ENCODE data around the gene SREBF1.

Gene SREBF1

DNA sequence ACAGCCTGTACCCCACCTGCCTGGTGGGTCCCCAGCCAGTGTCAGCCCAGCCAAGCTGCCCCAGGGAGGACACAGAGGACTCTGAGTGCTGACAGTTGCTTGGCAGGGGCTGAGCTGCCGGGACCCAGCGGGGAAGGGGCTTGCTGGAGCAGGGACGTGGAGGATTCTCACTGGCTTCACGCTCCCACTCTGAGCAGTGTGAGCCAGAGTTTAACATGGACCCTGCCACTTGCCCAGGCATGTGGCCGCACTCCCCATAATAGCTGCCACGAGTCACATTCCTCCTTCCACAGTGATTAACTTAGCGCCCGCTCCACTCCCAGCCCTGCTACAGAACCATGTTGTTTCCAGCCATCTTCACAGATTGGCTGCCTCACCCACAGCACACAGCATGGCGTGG lies 31.2 kb downstream of the SREBF1 start:
- Histone ChIP-seq H3K27ac (no peak overlapping the region), H3K36me3 (peaks cover 79% of the 10 kb centered on the region)
- TF ChIP-seq, protein P1, sequence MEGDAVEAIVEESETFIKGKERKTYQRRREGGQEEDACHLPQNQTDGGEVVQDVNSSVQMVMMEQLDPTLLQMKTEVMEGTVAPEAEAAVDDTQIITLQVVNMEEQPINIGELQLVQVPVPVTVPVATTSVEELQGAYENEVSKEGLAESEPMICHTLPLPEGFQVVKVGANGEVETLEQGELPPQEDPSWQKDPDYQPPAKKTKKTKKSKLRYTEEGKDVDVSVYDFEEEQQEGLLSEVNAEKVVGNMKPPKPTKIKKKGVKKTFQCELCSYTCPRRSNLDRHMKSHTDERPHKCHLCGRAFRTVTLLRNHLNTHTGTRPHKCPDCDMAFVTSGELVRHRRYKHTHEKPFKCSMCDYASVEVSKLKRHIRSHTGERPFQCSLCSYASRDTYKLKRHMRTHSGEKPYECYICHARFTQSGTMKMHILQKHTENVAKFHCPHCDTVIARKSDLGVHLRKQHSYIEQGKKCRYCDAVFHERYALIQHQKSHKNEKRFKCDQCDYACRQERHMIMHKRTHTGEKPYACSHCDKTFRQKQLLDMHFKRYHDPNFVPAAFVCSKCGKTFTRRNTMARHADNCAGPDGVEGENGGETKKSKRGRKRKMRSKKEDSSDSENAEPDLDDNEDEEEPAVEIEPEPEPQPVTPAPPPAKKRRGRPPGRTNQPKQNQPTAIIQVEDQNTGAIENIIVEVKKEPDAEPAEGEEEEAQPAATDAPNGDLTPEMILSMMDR (IDR thresholded peaks at IDR 0.05; ENCODE audit: low read depth, low read length) = no peak

DNA sequence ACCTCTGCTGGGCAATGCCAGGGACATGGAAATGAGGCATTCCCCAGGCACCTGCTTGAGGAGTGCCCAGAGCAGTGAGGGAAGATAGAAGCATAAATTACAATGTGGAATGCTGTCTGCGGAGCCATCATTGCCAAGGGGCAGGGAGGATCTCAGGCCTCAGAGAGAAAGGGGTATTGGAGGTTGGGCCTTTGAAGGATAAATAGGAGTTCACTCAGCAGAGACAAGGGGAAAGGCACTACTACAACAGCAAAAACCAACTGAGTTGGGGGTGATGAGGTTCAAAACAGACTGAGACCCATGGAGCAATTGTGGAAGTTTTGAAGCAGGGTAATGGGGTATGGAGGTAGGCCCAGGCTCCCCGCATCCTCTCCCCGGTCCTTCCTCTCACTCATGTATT lies 32.8 kb downstream of the SREBF1 start:
- TF ChIP-seq, protein P1 (IDR thresholded peaks at IDR 0.05; ENCODE audit: low read depth, low read length) = no peak
- no peak overlapping the region for H3K4me3 ChIP-seq (ENCODE audit: low read depth, low read length)

More for the DNA sequence above, 31.2 kb downstream of the SREBF1 start:
- H3K4me3 ChIP-seq (ENCODE audit: low read depth, low read length) = no peak overlapping the region
- no peak for DNase-seq
- no peaks in the 10 kb centered on the region for H3K27me3 ChIP-seq (ENCODE audit: insufficient read depth, low read depth, severe bottlenecking)
- no peaks in the 10 kb centered on the region for H3K9me3 ChIP-seq (ENCODE audit: severe bottlenecking)

DNA sequence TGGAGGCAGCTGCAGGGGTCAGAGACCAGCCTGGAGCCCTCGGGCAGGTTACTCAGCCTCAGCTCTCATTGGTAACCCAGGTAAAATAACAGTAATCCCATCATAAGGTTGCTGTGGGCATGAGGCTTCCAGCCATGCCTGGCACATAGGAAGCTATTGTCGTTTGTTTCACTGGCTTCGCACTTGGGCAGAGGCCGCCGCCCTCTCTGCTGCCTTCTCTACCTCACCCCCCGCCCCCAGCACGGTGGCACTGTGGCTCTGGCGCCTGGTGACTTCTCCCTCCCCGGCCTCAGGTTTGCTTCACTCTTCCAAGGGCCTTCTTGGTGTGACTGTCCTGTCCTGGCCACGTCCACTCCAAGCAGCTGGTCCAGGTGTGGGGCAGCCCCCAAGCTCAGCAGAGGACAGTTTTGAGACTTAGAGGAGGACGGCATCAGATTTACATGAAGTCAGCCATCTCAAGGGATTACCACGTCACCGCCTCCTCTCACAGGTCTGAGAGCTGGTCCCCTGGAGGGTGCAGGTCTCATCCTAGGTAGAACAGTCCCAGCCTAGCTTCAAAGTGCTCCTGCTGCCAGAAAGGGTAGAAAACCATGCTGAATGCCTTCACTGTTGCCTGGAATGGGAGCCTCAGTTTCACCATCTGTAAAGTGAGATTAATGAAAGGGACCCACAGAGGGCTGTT lies 34.8 kb downstream of the SREBF1 start:
- no peaks in the 10 kb centered on the region for H3K9me3 ChIP-seq (ENCODE audit: severe bottlenecking)
- H3K36me3 ChIP-seq = peaks cover 88% of the 10 kb centered on the region
- DNase-seq = no peak
- no peak overlapping the region for H3K27ac ChIP-seq
- H3K27me3 ChIP-seq (ENCODE audit: insufficient read depth, low read depth, severe bottlenecking) = no peaks in the 10 kb centered on the region
- TF ChIP-seq, protein P1 (IDR thresholded peaks at IDR 0.05; ENCODE audit: low read depth, low read length) = no peak
- no peak overlapping the region for H3K4me3 ChIP-seq (ENCODE audit: low read depth, low read length)

More for the DNA sequence above, 32.8 kb downstream of the SREBF1 start:
- Histone ChIP-seq H3K27ac (no peak overlapping the region), H3K27me3 (ENCODE audit: insufficient read depth, low read depth, severe bottlenecking) (no peaks in the 10 kb centered on the region), H3K36me3 (peaks cover 82% of the 10 kb centered on the region), H3K9me3 (ENCODE audit: severe bottlenecking) (no peaks in the 10 kb centered on the region)
- DNase-seq = no peak

DNA sequence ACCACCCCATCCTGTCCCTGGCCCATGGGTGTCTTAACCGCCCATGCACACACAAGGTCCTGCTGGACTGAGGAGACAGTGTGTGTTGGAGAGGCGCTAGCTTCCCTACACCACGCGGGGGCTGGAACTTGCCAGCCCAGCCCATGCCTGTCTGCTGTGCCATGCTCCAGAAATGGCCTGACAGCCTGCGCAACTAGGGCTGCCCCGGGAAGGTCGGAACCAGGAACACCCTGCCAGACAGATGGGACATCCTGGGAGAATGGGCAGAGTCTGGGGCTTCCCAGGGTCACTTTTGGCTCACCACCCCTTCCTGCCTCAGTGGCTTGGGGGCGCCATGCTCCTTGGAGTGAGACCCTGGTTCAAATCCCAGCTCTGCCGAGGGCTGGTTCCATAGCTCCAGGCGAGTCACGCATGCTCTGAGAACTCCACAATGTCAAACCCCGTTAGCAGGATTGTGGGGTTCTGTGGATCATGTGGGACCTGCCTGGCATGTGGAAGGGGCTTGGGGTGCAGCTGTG lies 36.2 kb downstream of the SREBF1 start:
- H3K27me3 ChIP-seq (ENCODE audit: insufficient read depth, low read depth, severe bottlenecking) = no peaks in the 10 kb centered on the region
- DNase-seq = no peak
- H3K27ac ChIP-seq = no peak overlapping the region
- H3K36me3 ChIP-seq = peaks cover 88% of the 10 kb centered on the region
- H3K9me3 ChIP-seq (ENCODE audit: severe bottlenecking) = no peaks in the 10 kb centered on the region
- TF ChIP-seq, protein P1 (IDR thresholded peaks at IDR 0.05; ENCODE audit: low read depth, low read length) = 0 out of 2 replicates have a peak, but pooled peaks have one; percentile 15
- H3K4me3 ChIP-seq (ENCODE audit: low read depth, low read length) = no peak overlapping the region

DNA sequence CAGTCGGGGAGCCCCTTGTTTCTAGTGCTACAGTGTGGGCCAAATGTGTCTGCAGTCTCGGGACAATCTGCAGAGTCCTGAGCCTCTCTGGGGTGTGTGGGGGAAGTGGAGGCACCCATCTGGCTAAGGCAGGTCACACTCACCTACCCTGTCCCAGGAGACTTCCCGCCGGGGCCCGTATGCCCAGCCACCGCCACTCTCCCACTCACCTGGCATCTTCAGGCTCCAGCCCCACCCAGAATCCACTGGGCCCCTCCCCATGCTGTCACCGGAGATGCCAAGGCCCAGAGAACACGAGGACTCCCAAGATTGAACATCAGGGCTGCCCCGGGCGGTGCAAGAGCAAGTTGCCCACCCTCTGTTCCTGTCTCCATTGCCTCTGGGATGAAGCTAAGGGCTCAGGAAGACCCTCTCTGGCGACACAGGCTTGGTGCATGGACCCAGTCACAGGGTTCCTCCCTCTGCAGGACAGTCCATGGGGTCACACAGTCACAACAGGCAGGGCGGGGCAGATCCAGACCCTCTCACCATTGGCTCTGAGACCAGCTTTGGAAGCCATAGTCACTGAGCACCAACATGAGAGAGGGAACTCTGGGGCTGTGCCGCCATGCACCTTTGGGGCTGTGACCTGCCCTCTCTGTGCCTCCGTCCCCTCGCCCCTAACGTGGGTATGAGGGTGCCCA lies 38.1 kb downstream of the SREBF1 start:
- Histone ChIP-seq H3K4me3 (ENCODE audit: low read depth, low read length) (no peak overlapping the region), H3K36me3 (peaks cover 90% of the 10 kb centered on the region), H3K9me3 (ENCODE audit: severe bottlenecking) (no peaks in the 10 kb centered on the region), H3K27ac (no peak overlapping the region), H3K27me3 (ENCODE audit: insufficient read depth, low read depth, severe bottlenecking) (no peaks in the 10 kb centered on the region)
- TF ChIP-seq, protein P1 (IDR thresholded peaks at IDR 0.05; ENCODE audit: low read depth, low read length) = no peak
- DNase-seq = no peak

Data from WERI-Rb-1 (cell line).